K562 (cell line): ENCODE results near the gene SLC19A1. TPM values are rescaled to one million over a fixed set of nuclear protein-coding genes. Genes with fewer than 3 reads are reported as not detected.

Experiments used
- ATAC-seq: fragments of 200-7000 bp; cut with Tn5 transposase; 3 replicates; pipeline ENCODE4 v1.9.1; 2020; ENCODE audit warnings: moderate library complexity
- BruUV-seq: library from RNA; stranded (reverse); fragments of 400-500 nt; replicated peaks from 2 replicates; lab custom pipeline; 2021; lab: Mats Ljungman, UMichigan
- CTCF ChIA-PET: fragments of 300-600 bp; formaldehyde crosslinking; extraction: SDS; loops from one replicate; lab custom pipeline; 2021; ENCODE audit warnings: low intra/inter-chr PET ratio; lab: Yijun Ruan, JAX
- POLR2A ChIA-PET: fragments of 300-600, 350-650 bp; sonication (Branson Sonifier 250); formaldehyde crosslinking; extraction: SDS; loops from one replicate; lab custom pipeline; 2021; ENCODE audit warnings: antibody characterized with exemption, inconsistent platforms; lab: Yijun Ruan, JAX
- DNase-seq, 4 experiments: peaks; one replicate each; pipeline versions ENCODE4 v3.0.0 to v3.0.0-alpha.2; 2011 to 2018; ENCODE audit warnings: low spot score in 3 of 4, mixed read lengths in 3 of 4; ENCODE audit errors: extremely low read depth in 1 of 4
- FAIRE-seq: peaks from 2 replicates; lab custom pipeline; 2011; peaks lifted over from hg19 to GRCh38; lab: Jason Lieb, UNC
- H2AFZ ChIP-seq: 2 replicates; pipeline ENCODE4 v1.6.0; 2011; ENCODE audit warnings: low read depth, low read length, control low read depth, inconsistent platforms
- H3K27ac ChIP-seq: fragments of 200-600 bp; 3 replicates; pipeline ENCODE4 v1.8.0; 2011; ENCODE audit warnings: low read depth, mild to moderate bottlenecking, control low read depth, inconsistent platforms, low read length, moderate library complexity, mixed read lengths; ENCODE audit errors: extremely low read depth
- H3K27me3 ChIP-seq, 2 experiments: fragments of 300-600 bp in 1 of 2; 2 replicates in 1 of 2; 3 replicates in 1 of 2; pipeline versions ENCODE4 v1.6.0 to v1.8.0; 2011; ENCODE audit warnings: inconsistent platforms in 2 of 2, low read length in 2 of 2, mild to moderate bottlenecking in 1 of 2, mixed read lengths in 1 of 2, moderate library complexity in 1 of 2; ENCODE audit not compliant: control insufficient read depth in 2 of 2, insufficient read depth in 2 of 2
- H3K36me3 ChIP-seq: fragments of 300-600 bp; 3 replicates; pipeline ENCODE4 v1.8.0; 2011; ENCODE audit warnings: mild to moderate bottlenecking, low read length, inconsistent platforms; ENCODE audit not compliant: control insufficient read depth, insufficient read depth
- H3K4me1 ChIP-seq, 2 experiments: fragments of 200-600 bp in 1 of 2; replicated peaks in 1 of 2; 2 replicates in 1 of 2; 3 replicates in 1 of 2; pipeline versions ENCODE4 v1.5.1 to v1.8.0; 2011; ENCODE audit warnings: inconsistent platforms in 2 of 2, low read length in 2 of 2, mild to moderate bottlenecking in 1 of 2, mixed read lengths in 1 of 2, moderate library complexity in 1 of 2; ENCODE audit not compliant: control insufficient read depth in 2 of 2, insufficient read depth in 2 of 2
- H3K4me2 ChIP-seq: 2 replicates; pipeline ENCODE4 v1.6.1; 2011; ENCODE audit warnings: low read length, control low read depth, inconsistent platforms, mixed read lengths; ENCODE audit not compliant: insufficient read depth
- H3K4me3 ChIP-seq: fragments of 200-600 bp; sonication (generic), shearing (Covaris generic); 2 replicates; pipeline ENCODE4 v1.5.1; 2016; ENCODE audit warnings: control low read depth, inconsistent platforms
- H3K79me2 ChIP-seq: fragments of 200-600 bp; 3 replicates; pipeline ENCODE4 v1.8.0; 2011; ENCODE audit warnings: low read length, inconsistent platforms; ENCODE audit not compliant: control insufficient read depth, insufficient read depth
- H3K9ac ChIP-seq, 2 experiments: 2 replicates each; pipeline versions ENCODE4 v1.6.0 to v1.6.1; 2011; ENCODE audit warnings: low read depth in 2 of 2, low read length in 2 of 2, control low read depth in 1 of 2, inconsistent platforms in 1 of 2, mild to moderate bottlenecking in 1 of 2, mixed read lengths in 1 of 2; ENCODE audit not compliant: insufficient read depth in 1 of 2
- H3K9me1 ChIP-seq: one replicate; pipeline ENCODE4 v1.6.0; 2011; ENCODE audit warnings: inconsistent platforms, mild to moderate bottlenecking, low read length, moderate library complexity; ENCODE audit not compliant: control insufficient read depth, insufficient read depth
- H3K9me3 ChIP-seq: replicated peaks from 2 replicates; pipeline ENCODE4 v1.5.1; 2011; ENCODE audit warnings: low read depth, low read length, inconsistent platforms; ENCODE audit not compliant: control insufficient read depth, insufficient read depth
- H4K20me1 ChIP-seq: replicated peaks from 2 replicates; pipeline ENCODE4 v1.6.1; 2011; ENCODE audit warnings: low read length, inconsistent platforms, mixed read lengths; ENCODE audit not compliant: control insufficient read depth, insufficient read depth
- POLR2G ChIP-seq: fragments of 200-400 bp; formaldehyde crosslinking; IDR thresholded peaks from 2 replicates; pipeline ENCODE4 v1.6.1; 2017; ENCODE audit warnings: low read depth, mild to moderate bottlenecking, antibody characterized with exemption, low read length, moderate library complexity
- WGBS: fragments of 100-300 bp; shearing (Covaris generic); methylation state at CpG from one replicate; pipeline ENCODE4 v1.1.6; 2016; ENCODE audit warnings: low coverage, mixed read lengths; ENCODE audit not compliant: insufficient coverage; ENCODE audit errors: missing lambda C conversion rate; 5-methylcytosine and 5-hydroxymethylcytosine counted together
- in situ Hi-C: fragments of 300-500 bp; cut with MboI; formaldehyde crosslinking; loops from 4 replicates; pipeline ENCODE4 v1.15.0; 2018; ENCODE audit warnings: inconsistent platforms, mixed read lengths
- intact Hi-C: fragments of 100-400 bp; cut with micrococcal nuclease; formaldehyde crosslinking; loops from 2 replicates; pipeline ENCODE4 v1.14.2; 2022
- polyA plus RNA-seq, 8 experiments: library from polyadenylated mRNA; depleted of rRNA in 4 of 8; stranded (reverse) in 5 of 8; unstranded in 3 of 8; fragments of >200 nt; fragmentation: Nextera tagmentation in 2 of 8; fragmentation: Illumina TruSeq in 1 of 8; extraction: Ambion mirVana in 2 of 8; extraction: Trizol in 1 of 8; gene quantifications; 2 replicates each; pipeline versions ENCODE4 v1.2.1 to v1.2.3, GENCODE V29; 2011 to 2014; ENCODE audit warnings: inconsistent platforms in 1 of 8, missing spikeins in 1 of 8
- total RNA-seq, 7 experiments: library from RNA; depleted of rRNA in 6 of 7; stranded (reverse); fragments of >200 nt in 6 of 7; fragmentation: Illumina TruSeq in 2 of 7; extraction: Trizol in 2 of 7; gene quantifications; 2 replicates each; pipeline versions ENCODE4 v1.2.1 to v1.2.3, GENCODE V29; 2011 to 2021; ENCODE audit warnings: low replicate concordance in 1 of 7
- TF ChIP-seq, protein P1 (sequence below): fragments of 450-650 bp; conservative IDR thresholded peaks from 2 replicates; pipeline ENCODE4 v1.6.1; 2016; ENCODE audit warnings: missing genetic modification characterization, low read depth, mild to moderate bottlenecking, missing compliant biosample characterization, moderate library complexity
- TF ChIP-seq, protein P2 (sequence below), 2 experiments: IDR thresholded peaks in 1 of 2; conservative IDR thresholded peaks in 1 of 2; 2 replicates each; pipeline ENCODE4 v1.6.1; 2016; ENCODE audit warnings: low read depth in 2 of 2, mild to moderate bottlenecking in 1 of 2, missing compliant biosample characterization in 1 of 2, missing genetic modification characterization in 1 of 2, moderate library complexity in 1 of 2

The SLC19A1 gene
- total and polyA plus RNA-seq, 9 of the 15 experiments (the other 6 are each of a cell fraction or from before 2014, with no cell fraction given), result 0.65 to 88.7 (median 12.0) TPM

DNA sequence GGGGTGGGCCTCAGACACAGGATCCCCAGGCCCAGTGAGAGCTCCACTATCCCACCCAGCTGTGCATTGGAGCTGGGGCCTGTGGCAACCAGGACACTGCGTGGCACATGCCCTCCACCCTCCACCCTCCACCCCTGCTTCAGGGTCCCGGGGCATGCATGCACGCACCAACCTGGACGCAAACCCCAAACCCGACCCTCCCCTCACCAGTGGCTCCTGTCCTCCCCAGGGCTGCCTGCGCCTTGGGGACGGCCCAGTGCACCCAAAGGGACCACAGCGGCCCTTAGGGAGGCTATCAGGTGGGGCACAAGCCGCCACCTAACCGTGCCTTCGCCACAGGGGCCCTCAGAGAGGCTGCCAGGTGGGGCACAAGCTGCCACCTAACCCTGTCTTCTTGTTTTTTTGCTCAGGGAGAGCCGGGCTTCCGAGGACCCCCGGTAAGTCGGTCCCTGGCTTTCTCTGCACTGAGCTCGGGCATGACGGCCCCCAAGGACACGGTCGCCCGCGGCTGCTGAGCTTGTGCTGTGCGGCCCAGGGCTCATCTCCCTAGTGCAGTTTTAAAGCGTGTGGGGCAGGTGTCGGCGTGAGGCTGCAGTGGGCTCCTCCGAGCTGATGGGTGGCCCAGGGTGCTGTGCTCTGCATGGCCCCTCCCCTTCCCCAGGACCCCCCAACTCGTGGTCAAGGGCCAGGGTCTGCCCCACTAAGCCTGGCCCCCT is 47.9 kb downstream of the SLC19A1 start:
- H3K9ac ChIP-seq, result no peak overlapping the region
- BruUV-seq, result no TSS peak
- POLR2A ChIA-PET, result no interaction called here
- CTCF ChIA-PET, result interaction anchor here (0.6 kb wide), 1 partner anchor 90 kb away, joined by 3 read pairs; no protein-coding TSS in a partner anchor
- intact Hi-C loops, result no loop called here
- no peaks in the 10 kb centered on the region for H3K27me3 ChIP-seq
- H3K9me3 ChIP-seq, result no peaks in the 10 kb centered on the region; the same call in 1 of the 2 replicates
- peaks cover 0 to 44% of the 10 kb centered on the region in 2 experiments; a peak in 2 of 5 replicates for H3K4me1 ChIP-seq
- WGBS, result 56% methylated on average over 23 of the region's 27 CpGs
- no peak overlapping the region for H3K4me3 ChIP-seq
- no peak for FAIRE-seq
- H3K4me2 ChIP-seq, result no peak overlapping the region
- ATAC-seq, result no peak
- no peaks in the 10 kb centered on the region for H3K79me2 ChIP-seq
- H2AFZ ChIP-seq, result no peak overlapping the region
- TF ChIP-seq POLR2G, result peak; percentile 12; the same call in 1 of the 2 replicates
- TF ChIP-seq, protein P1, sequence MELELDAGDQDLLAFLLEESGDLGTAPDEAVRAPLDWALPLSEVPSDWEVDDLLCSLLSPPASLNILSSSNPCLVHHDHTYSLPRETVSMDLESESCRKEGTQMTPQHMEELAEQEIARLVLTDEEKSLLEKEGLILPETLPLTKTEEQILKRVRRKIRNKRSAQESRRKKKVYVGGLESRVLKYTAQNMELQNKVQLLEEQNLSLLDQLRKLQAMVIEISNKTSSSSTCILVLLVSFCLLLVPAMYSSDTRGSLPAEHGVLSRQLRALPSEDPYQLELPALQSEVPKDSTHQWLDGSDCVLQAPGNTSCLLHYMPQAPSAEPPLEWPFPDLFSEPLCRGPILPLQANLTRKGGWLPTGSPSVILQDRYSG, result no peak
- TF ChIP-seq, protein P2, sequence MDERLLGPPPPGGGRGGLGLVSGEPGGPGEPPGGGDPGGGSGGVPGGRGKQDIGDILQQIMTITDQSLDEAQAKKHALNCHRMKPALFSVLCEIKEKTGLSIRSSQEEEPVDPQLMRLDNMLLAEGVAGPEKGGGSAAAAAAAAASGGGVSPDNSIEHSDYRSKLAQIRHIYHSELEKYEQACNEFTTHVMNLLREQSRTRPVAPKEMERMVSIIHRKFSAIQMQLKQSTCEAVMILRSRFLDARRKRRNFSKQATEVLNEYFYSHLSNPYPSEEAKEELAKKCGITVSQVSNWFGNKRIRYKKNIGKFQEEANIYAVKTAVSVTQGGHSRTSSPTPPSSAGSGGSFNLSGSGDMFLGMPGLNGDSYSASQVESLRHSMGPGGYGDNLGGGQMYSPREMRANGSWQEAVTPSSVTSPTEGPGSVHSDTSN (CRISPR knock-in tag; IDR thresholded peaks at IDR 0.05; ENCODE audit: low read depth), result no peak
- TF ChIP-seq, protein P2 (tag; conservative IDR thresholded peaks at IDR 0.05; ENCODE audit: low read depth), result no peak
- peaks cover 2% of the 10 kb centered on the region for H3K9me1 ChIP-seq
- DNase-seq, result no peak
- peaks cover 4% of the 10 kb centered on the region; the same call in 1 of the 2 replicates for H4K20me1 ChIP-seq
- 0 out of 3 replicates have a peak, but pooled peaks cover 4% of the 10 kb centered on the region for H3K36me3 ChIP-seq
- no peak overlapping the region for H3K27ac ChIP-seq
- in situ Hi-C loops, result no loop called here
